GM18498 (cell line): ENCODE measurements around the gene DYRK2.

Experiments used
- ATAC-seq: cut with Tn5 transposase; IDR thresholded peaks from one replicate; pipeline ENCODE4 v1.9.1; 2021; ENCODE audit warnings: mild to moderate bottlenecking, moderate library complexity; ENCODE audit not compliant: unreplicated experiment

The DYRK2 gene

GRCh38 chr12:67648521-67649260, at the start of gene DYRK2:
TSS of gene DYRK2 (plus strand) at chr12:67648745. CDS start at chr12:67649134, 389 bp downstream.
- peak; percentile 61 for ATAC-seq

GRCh38 chr12:67599691-67600090, 48.9 kb upstream of the DYRK2 start:
- no peak for ATAC-seq

- no peak for ATAC-seq
Measured at GRCh38 chr12:67601126-67601525, 47.4 kb upstream of the DYRK2 start.

- no peak for ATAC-seq
Measured at GRCh38 chr12:67609226-67609870, 39.2 kb upstream of the DYRK2 start.

- ATAC-seq = no peak
Measured at GRCh38 chr12:67613040-67613439, 35.5 kb upstream of the DYRK2 start.

- ATAC-seq = no peak
Measured at GRCh38 chr12:67617629-67618028, 30.9 kb upstream of the DYRK2 start.

- ATAC-seq = no peak
Measured at GRCh38 chr12:67618303-67618702, 30.2 kb upstream of the DYRK2 start.

- ATAC-seq = no peak
Measured at GRCh38 chr12:67621112-67621511, 27.4 kb upstream of the DYRK2 start.

GRCh38 chr12:67621926-67622325, 26.6 kb upstream of the DYRK2 start:
- no peak for ATAC-seq

- no peak for ATAC-seq
Measured at GRCh38 chr12:67623259-67623658, 25.3 kb upstream of the DYRK2 start.

GRCh38 chr12:67624355-67624754, 24.2 kb upstream of the DYRK2 start:
- ATAC-seq = no peak

- ATAC-seq = no peak
Measured at GRCh38 chr12:67625004-67625403, 23.5 kb upstream of the DYRK2 start.

GRCh38 chr12:67626156-67626555, 22.4 kb upstream of the DYRK2 start:
- no peak for ATAC-seq

GRCh38 chr12:67630373-67631088, 18.0 kb upstream of the DYRK2 start:
- peak; percentile 99 for ATAC-seq

- ATAC-seq = no peak
Measured at GRCh38 chr12:67632005-67632404, 16.5 kb upstream of the DYRK2 start.

- ATAC-seq = no peak
Measured at GRCh38 chr12:67633024-67633610, 15.4 kb upstream of the DYRK2 start.

- ATAC-seq = no peak
Measured at GRCh38 chr12:67633708-67634107, 14.8 kb upstream of the DYRK2 start.

GRCh38 chr12:67634303-67634761, 14.2 kb upstream of the DYRK2 start:
- no peak for ATAC-seq

GRCh38 chr12:67637718-67638117, 10.8 kb upstream of the DYRK2 start:
- ATAC-seq = no peak

- ATAC-seq = no peak
Measured at GRCh38 chr12:67638694-67639093, 9.9 kb upstream of the DYRK2 start.

GRCh38 chr12:67640863-67641262, 7.7 kb upstream of the DYRK2 start:
- ATAC-seq = no peak
